GM21717 (cell line): ENCODE measurements around the gene UBE2N.
A peak's percentile ranks its signal among the peaks of the same experiment; 100 is the strongest.

ENCODE experiments used
- ATAC-seq: cut with Tn5 transposase; IDR thresholded peaks from one replicate; pipeline ENCODE4 v1.9.1; 2021; ENCODE audit warnings: mild to moderate bottlenecking, moderate library complexity; ENCODE audit not compliant: unreplicated experiment

The UBE2N gene

DNA sequence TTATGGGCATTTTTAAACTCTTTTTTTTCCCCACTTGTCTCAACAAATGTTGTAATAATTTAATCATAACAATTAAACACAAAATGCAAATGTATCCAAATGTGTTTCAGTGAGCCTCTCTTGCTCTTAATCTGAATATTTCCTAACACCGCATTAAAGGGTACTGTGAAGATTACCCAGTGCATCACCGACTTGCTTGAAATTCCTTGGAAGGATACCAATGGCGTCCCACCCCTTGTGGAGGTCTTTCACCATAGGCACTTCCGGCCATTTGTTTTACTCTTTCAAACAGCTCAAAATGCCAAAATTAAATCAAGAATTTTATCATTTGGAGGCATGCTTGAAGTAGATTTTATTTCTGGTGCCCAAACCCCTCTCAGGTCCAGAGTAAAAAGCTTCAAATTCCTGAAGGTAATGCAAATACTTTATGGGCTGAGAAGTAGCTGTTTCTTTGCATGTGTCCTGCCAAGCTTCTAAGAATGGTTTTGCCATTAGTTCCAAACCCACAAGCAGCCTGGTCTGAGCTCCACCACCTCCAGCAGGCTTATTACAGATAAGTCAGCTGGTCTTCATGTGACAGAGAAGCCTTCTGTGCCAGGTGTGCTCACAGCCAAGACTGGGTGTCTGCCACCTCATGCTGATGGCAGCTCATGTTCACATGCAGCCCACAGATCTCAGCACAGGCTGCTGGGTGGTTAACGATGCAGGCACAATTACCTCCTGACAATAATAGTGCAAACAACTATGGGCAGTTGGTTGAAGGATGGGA, 80.4 kb downstream of the UBE2N start:
- ATAC-seq = no peak

DNA sequence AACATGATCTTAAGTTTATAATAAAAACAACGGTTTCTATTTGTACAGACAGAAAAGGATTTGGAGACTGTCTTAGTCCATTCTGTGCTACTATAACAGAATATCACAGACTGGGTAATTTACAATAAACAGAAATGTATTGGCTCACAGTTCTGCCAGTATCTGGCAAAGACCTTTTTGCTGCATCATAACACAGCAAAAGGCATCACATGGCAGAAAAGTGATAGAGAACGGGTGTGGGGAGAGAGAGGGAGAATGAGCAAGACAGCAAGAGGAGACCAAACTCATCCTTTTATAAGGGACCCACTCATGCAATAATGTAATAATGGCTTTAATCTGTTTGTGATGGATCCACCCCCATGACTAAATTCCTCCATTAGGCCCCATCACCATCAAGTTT, 81.1 kb downstream of the UBE2N start:
- ATAC-seq = no peak

DNA sequence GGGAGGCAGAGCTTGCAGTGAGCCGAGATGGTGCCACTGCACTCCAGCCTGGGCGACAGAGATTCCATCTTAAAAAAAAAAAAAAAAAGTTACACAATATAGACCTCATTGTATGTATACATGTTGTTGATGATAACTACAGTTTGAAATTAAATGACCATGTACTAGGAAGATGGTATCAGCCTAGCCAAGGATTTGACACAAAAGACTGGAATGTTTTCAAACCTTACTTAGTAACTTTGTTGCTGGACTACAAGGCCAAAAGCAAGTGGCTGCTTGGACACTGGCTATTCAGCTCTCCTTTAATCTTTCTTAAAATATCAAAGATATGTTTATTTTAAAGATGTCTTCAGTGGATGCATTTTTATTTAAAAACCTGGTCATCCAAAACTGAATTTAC, 82.9 kb downstream of the UBE2N start:
- no peak for ATAC-seq

DNA sequence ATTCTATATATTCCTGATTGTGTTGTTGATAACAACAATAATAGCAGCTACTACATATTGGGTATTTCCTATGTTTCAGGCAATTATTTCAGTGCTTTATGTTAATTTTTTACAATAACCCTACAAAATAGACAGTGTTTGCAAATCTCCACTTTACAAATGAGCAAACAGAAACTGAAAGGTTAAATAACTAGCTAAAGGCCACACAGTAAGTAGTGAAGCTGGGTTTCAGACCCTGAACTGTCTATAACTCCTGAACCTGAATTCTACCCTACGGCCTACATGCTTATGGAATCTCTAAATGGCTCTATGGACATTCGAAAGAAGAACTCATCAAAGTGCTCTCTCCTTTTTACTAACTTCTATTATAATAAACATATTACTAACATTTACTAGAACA, 83.7 kb downstream of the UBE2N start:
- peak; percentile 85 for ATAC-seq

DNA sequence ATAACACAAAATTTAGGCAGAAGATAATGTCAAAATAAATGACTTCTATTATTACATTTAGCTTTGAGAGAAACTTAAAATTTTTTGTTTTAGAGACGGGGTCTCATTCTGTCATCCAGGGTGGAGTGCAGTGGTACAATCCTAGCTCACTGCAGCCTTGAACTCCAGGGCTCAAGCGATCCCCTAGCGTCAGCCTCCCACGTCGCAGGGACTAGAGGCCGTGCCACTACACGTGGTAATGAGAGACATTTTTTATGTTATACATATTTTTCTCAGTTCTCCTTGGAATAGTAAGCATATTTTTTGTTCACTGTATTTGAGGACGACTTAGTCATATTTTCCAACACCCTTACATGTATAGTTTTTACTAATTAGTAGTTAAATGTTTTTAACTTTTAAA, 85.5 kb downstream of the UBE2N start:
- no peak for ATAC-seq
